Nephron progenitor cell (in vitro differentiated cells): Measurements from ENCODE around the gene ZNF816.
A peak's percentile ranks its signal among the peaks of the same experiment; 100 is the strongest.
"Not testable (repeated sequence)": the region's sequence is repeated elsewhere in the genome, so short reads cannot be mapped to it uniquely, and the experiment has no call there.

ENCODE experiments used
- DNase-seq: peaks from one replicate; pipeline ENCODE4 v3.0.0; 2021
- H3K27ac Mint-ChIP-seq: 2 replicates; pipeline ENCODE4 v1.8.0; 2021; ENCODE audit warnings: mild to moderate bottlenecking, moderate library complexity, mixed read lengths
- H3K27me3 Mint-ChIP-seq: 2 replicates; pipeline ENCODE4 v1.8.0; 2021; ENCODE audit warnings: mild to moderate bottlenecking, low read depth, mixed read lengths; ENCODE audit not compliant: poor library complexity
- H3K36me3 Mint-ChIP-seq: 2 replicates; pipeline ENCODE4 v1.8.0; 2021; ENCODE audit warnings: low read depth, mixed read lengths
- H3K4me1 Mint-ChIP-seq: 2 replicates; pipeline ENCODE4 v1.8.0; 2021; ENCODE audit warnings: mixed read lengths
- H3K4me3 Mint-ChIP-seq: 2 replicates; pipeline ENCODE4 v1.8.0; 2021; ENCODE audit warnings: mild to moderate bottlenecking, moderate library complexity, mixed read lengths
- H3K9me3 Mint-ChIP-seq: 2 replicates; pipeline ENCODE4 v1.8.0; 2021; ENCODE audit warnings: mild to moderate bottlenecking, moderate library complexity, mixed read lengths
- CTCF ChIP-seq: fragments of 200-600 bp; sonication (generic); IDR thresholded peaks from 2 replicates; pipeline ENCODE4 v1.5.0; 2021; ENCODE audit warnings: antibody characterized with exemption

Gene ZNF816

GRCh38 chr19:52992109-52993004 lies 29.7 kb upstream of the ZNF816 start:
- peak; percentile 31 for DNase-seq
- no peak for TF ChIP-seq CTCF
- Mint-ChIP-seq H3K27ac (no peak overlapping the region), H3K27me3 (peaks cover 16% of the 10 kb centered on the region), H3K9me3 (peaks cover 41% of the 10 kb centered on the region), H3K4me1 (peaks cover 17% of the 10 kb centered on the region), H3K36me3 (peaks cover 47% of the 10 kb centered on the region), H3K4me3 (peak overlapping the region; percentile 88)

- DNase-seq, result no peak
- TF ChIP-seq CTCF, result no peak
- Mint-ChIP-seq H3K4me1 (peaks cover 17% of the 10 kb centered on the region), H3K27ac (no peak overlapping the region), H3K36me3 (peaks cover 51% of the 10 kb centered on the region), H3K27me3 (peaks cover 16% of the 10 kb centered on the region), H3K9me3 (peaks cover 42% of the 10 kb centered on the region), H3K4me3 (no peak overlapping the region)
Measured at GRCh38 chr19:52991484-52991883, 28.8 kb upstream of the ZNF816 start.

DNA sequence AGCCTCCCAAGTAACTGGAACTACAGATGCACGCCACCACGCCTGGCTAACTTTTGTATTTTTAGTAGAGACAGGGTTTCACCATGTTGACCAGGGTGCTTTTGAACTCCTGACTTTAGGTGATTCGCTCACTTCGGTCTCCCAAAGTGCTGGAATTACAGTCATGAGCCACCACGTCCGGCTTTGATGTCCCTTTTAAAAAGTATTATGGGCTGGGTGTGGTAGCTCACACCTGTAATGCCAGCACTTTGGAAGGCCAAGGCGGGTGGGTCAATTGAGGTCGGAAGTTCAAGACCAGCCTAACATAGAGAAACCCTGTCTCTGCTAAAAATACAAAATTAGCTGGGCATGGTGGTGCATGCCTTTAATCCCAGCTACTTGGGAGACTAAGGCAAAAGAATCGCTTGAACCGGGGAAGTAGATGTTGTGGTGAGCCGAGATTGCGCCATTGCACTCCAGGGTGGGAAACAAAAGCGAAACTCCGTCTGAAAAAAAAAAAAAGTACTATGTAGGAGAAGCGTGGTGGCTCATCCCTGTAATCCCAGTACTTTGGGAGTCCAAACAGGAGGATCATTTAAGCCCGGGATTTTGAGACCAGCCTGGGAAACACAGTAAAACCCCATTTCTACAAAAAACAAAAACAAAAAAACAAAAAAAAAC lies 28.2 kb upstream of the ZNF816 start:
- Mint-ChIP-seq H3K4me3 (no peak overlapping the region), H3K27me3 (peaks cover 15% of the 10 kb centered on the region), H3K4me1 (peaks cover 17% of the 10 kb centered on the region), H3K9me3 (peaks cover 42% of the 10 kb centered on the region), H3K27ac (no peak overlapping the region), H3K36me3 (peaks cover 57% of the 10 kb centered on the region)
- no peak for TF ChIP-seq CTCF
- DNase-seq, result no peak

DNA sequence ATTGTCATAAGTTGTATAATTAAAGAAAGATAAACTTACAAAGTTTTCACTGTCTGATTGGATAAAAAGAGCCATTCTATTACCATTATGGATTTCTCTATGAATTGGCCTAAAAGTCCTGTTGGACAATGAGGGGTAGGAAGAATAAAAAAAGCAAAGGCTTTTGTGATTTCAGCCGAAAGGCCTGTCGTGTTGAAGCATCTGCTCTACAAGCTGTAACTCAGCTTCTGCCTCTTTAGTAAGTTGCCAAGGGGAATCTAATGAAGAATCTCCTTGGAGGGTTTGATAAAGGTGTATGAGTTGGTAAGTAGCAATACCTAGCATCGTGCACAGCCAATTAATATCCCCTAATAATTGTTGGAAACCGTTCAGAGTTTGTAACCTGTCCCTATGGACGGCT lies 25.8 kb upstream of the ZNF816 start:
- DNase-seq, result no peak
- TF ChIP-seq CTCF, result no peak
- peaks cover 15% of the 10 kb centered on the region for H3K27me3 Mint-ChIP-seq
- H3K27ac Mint-ChIP-seq, result no peak overlapping the region
- peaks cover 10% of the 10 kb centered on the region for H3K4me1 Mint-ChIP-seq
- peaks cover 63% of the 10 kb centered on the region for H3K36me3 Mint-ChIP-seq
- no peak overlapping the region for H3K4me3 Mint-ChIP-seq
- H3K9me3 Mint-ChIP-seq, result peaks cover 39% of the 10 kb centered on the region

DNA sequence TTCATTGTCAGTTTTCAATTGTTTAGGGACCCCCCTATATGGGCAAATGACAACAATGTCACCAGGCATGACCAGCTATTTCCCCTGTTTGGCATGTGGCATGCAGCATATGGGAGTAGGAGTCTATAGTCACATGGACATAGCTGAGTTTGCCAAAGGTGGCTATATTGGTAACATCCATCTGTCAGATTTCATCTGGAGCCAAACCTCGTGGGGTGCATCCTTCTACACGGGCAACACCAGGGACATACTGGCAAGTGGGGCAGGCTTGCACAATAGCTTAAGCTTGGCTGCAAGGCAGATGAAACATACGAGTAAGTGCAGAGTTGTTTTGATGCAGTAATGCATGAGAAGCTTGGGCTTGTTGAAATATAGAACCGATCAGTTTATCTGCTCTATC lies 24.5 kb upstream of the ZNF816 start:
- no peak for TF ChIP-seq CTCF
- Mint-ChIP-seq H3K4me1 (peaks cover 6% of the 10 kb centered on the region), H3K27me3 (peaks cover 12% of the 10 kb centered on the region), H3K4me3 (no peak overlapping the region), H3K9me3 (peaks cover 36% of the 10 kb centered on the region), H3K27ac (no peak overlapping the region), H3K36me3 (peaks cover 71% of the 10 kb centered on the region)
- no peak for DNase-seq

- peaks cover 77% of the 10 kb centered on the region for H3K36me3 Mint-ChIP-seq
- not testable (repeated sequence) for H3K4me3 Mint-ChIP-seq, H3K4me1 Mint-ChIP-seq, H3K27me3 Mint-ChIP-seq, DNase-seq, H3K27ac Mint-ChIP-seq
- peaks cover 37% of the 10 kb centered on the region for H3K9me3 Mint-ChIP-seq
Measured at GRCh38 chr19:52983167-52983566, 20.5 kb upstream of the ZNF816 start.
